PC-9 (cell line): ENCODE data around the gene ATOH8. TPM values are rescaled to one million over a fixed set of nuclear protein-coding genes. Genes with fewer than 3 reads are reported as not detected.

Source experiments
- BruUV-seq: library from RNA; stranded (reverse); fragments of 400-500 nt; replicated peaks from 2 replicates; lab custom pipeline; 2021; lab: Mats Ljungman, UMichigan
- CTCF ChIA-PET: fragments of 300-600 bp; sonication (Branson Sonifier 250); formaldehyde crosslinking; loops from one replicate; lab custom pipeline; 2022; ENCODE audit warnings: antibody characterized with exemption; lab: Charles Lee
- POLR2A ChIA-PET: fragments of 300-600 bp; sonication (Branson Sonifier 250); formaldehyde crosslinking; loops from one replicate; lab custom pipeline; 2022; ENCODE audit warnings: antibody characterized with exemption; ENCODE audit not compliant: unreplicated experiment; lab: Charles Lee
- DNase-seq, 2 experiments: peaks; one replicate each; pipeline versions ENCODE4 v3.0.0 to v3.0.0-alpha.2; 2015 to 2022; ENCODE audit warnings: mixed read lengths in 1 of 2
- H2AFZ ChIP-seq: fragments of 200-600 bp; sonication (generic); 2 replicates; pipeline ENCODE4 v1.8.1; 2017; ENCODE audit warnings: antibody characterized with exemption
- H3F3A ChIP-seq: fragments of 200-600 bp; sonication (generic); 2 replicates; pipeline ENCODE4 v1.8.1; 2017; ENCODE audit warnings: antibody characterized with exemption, mild to moderate bottlenecking, low read depth; ENCODE audit not compliant: insufficient read depth
- H3K27ac ChIP-seq: fragments of 200-600 bp; sonication (generic); 2 replicates; pipeline ENCODE4 v1.6.1; 2016; ENCODE audit warnings: mixed run types
- H3K27me3 ChIP-seq: fragments of 200-600 bp; sonication (generic); 2 replicates; pipeline ENCODE4 v1.6.1; 2016; ENCODE audit warnings: low read depth, mixed run types; ENCODE audit not compliant: insufficient read depth
- H3K36me3 ChIP-seq: fragments of 200-600 bp; sonication (generic); 2 replicates; pipeline ENCODE4 v1.6.1; 2016; ENCODE audit warnings: low read depth, mixed run types
- H3K4me1 ChIP-seq: fragments of 200-600 bp; sonication (generic); replicated peaks from 2 replicates; pipeline ENCODE4 v1.6.1; 2016; ENCODE audit warnings: mixed run types; ENCODE audit not compliant: insufficient read depth
- H3K4me2 ChIP-seq: fragments of 200-600 bp; sonication (generic); 2 replicates; pipeline ENCODE4 v1.6.1; 2017; ENCODE audit warnings: mixed run types
- H3K4me3 ChIP-seq: fragments of 200-600 bp; sonication (generic); 2 replicates; pipeline ENCODE4 v1.6.1; 2016; ENCODE audit warnings: mixed run types
- H3K79me2 ChIP-seq: fragments of 200-600 bp; sonication (generic); 2 replicates; pipeline ENCODE4 v1.6.1; 2017; ENCODE audit warnings: low read depth, mixed run types
- H3K9me2 ChIP-seq: fragments of 200-600 bp; sonication (generic); 2 replicates; pipeline ENCODE4 v1.8.1; 2017; ENCODE audit warnings: mild to moderate bottlenecking; ENCODE audit not compliant: insufficient read depth
- H3K9me3 ChIP-seq: fragments of 200-600 bp; sonication (generic); 2 replicates; pipeline ENCODE4 v1.8.1; 2016; ENCODE audit warnings: low read depth; ENCODE audit not compliant: insufficient read depth
- H4K20me1 ChIP-seq: fragments of 200-600 bp; sonication (generic); 2 replicates; pipeline ENCODE4 v1.8.1; 2017; ENCODE audit not compliant: insufficient read depth
- EZH2 ChIP-seq: fragments of 200-600 bp; sonication (generic); IDR thresholded peaks from 2 replicates; pipeline ENCODE4 v1.8.0; 2017; ENCODE audit warnings: antibody characterized with exemption, low read depth
- intact Hi-C: fragments of 100-400 bp; cut with micrococcal nuclease; formaldehyde crosslinking; loops from one replicate; pipeline ENCODE4 v1.10.0; 2022; ENCODE audit not compliant: unreplicated experiment
- total RNA-seq: library from RNA; stranded (reverse); gene quantifications from 2 replicates; pipeline ENCODE4 v1.2.3, GENCODE V29; 2021
- TF ChIP-seq, protein P1 (sequence below): fragments of 200-600 bp; sonication (generic); conservative IDR thresholded peaks from 2 replicates; pipeline ENCODE4 v1.6.1; 2017; ENCODE audit warnings: mixed run types, antibody characterized with exemption, mild to moderate bottlenecking, moderate library complexity

ATOH8 gene
- total RNA-seq, 1 experiment from 2014 or later = not detected

DNA sequence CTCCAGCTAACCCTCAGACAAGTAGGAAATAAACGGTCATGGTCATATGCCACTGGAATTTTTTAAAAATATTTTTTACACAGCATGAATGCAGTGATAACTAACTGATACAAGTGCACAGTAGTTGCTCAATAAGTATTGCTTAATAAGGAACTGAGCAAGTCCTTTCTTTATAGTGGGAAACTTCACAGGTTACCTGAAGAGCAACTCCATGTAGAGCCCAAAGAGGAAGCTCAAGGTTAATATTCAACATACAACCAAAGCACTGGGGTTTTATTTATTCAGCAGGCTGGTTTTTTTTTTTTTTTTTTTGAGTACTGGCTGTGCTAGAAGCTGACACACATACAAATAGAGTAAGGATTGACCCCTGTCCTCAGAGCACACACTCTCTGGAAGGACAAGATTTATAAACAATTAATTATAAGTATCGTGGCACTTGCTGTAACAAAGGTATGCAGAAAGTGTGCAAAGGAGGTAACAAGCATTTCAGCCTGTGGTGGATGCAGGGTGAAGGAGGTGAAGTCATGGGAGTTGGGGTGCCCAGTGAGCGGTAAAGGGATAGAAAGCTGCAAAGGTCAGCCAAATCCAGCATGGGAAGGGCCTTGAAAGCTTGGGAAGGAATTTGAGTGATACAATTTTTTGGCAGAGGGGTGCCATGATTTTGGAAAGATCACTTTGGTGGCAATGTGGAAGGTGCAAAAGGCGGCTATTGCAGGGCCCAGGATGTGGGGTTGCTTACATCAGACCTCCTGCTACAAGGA lies 52.7 kb downstream of the ATOH8 start:
- ChIA-PET CTCF (interaction anchor here (0.6 kb wide), 1 partner anchor 16 kb away, joined by 13 read pairs; no protein-coding TSS in a partner anchor), POLR2A (no interaction called here)
- Histone ChIP-seq H3K9me2 (no peaks in the 10 kb centered on the region), H3F3A (0 out of 2 replicates have a peak, but pooled peaks cover 5% of the 10 kb centered on the region), H3K9me3 (no peaks in the 10 kb centered on the region), H2AFZ (no peak overlapping the region), H3K27ac (no peak overlapping the region), H3K36me3 (no peaks in the 10 kb centered on the region), H3K4me3 (no peak overlapping the region), H3K27me3 (no peaks in the 10 kb centered on the region), H3K79me2 (no peaks in the 10 kb centered on the region), H4K20me1 (no peaks in the 10 kb centered on the region), H3K4me2 (no peak overlapping the region), H3K4me1 (no peaks in the 10 kb centered on the region)
- peak in 1 of 2 experiments; percentile 42 for DNase-seq
- TF ChIP-seq EZH2 = no peak
- TF ChIP-seq, protein P1, sequence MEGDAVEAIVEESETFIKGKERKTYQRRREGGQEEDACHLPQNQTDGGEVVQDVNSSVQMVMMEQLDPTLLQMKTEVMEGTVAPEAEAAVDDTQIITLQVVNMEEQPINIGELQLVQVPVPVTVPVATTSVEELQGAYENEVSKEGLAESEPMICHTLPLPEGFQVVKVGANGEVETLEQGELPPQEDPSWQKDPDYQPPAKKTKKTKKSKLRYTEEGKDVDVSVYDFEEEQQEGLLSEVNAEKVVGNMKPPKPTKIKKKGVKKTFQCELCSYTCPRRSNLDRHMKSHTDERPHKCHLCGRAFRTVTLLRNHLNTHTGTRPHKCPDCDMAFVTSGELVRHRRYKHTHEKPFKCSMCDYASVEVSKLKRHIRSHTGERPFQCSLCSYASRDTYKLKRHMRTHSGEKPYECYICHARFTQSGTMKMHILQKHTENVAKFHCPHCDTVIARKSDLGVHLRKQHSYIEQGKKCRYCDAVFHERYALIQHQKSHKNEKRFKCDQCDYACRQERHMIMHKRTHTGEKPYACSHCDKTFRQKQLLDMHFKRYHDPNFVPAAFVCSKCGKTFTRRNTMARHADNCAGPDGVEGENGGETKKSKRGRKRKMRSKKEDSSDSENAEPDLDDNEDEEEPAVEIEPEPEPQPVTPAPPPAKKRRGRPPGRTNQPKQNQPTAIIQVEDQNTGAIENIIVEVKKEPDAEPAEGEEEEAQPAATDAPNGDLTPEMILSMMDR = no peak
- no TSS peak for BruUV-seq
- intact Hi-C loops = no loop called here

DNA sequence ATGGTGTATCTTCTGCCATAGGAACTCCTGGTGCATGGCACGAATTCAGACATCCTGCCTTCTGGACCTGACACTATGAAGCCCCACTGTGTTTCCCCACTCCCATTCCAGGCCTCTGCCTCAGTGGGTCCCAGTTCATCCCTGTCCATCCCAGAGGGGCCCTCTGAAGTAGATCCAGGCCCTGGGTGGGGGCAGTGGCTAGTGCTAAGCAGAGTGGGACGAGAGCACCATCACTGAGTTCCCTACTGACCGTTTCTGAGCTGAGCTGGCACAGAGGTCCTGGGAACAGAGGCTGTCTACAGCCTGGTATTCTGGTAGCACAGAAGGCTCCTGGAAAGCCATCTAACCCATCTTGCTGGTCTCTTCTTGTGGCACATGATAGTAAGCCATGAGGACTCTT lies 54.0 kb downstream of the ATOH8 start:
- no peak overlapping the region for H2AFZ ChIP-seq
- no TSS peak for BruUV-seq
- CTCF ChIA-PET = interaction anchor here (0.6 kb wide), 1 partner anchor 191 kb away, joined by 11 read pairs; no protein-coding TSS in a partner anchor
- H3K9me2 ChIP-seq = no peaks in the 10 kb centered on the region
- H3K9me3 ChIP-seq = no peaks in the 10 kb centered on the region
- H3K4me2 ChIP-seq = no peak overlapping the region
- no peaks in the 10 kb centered on the region for H3K79me2 ChIP-seq
- no peak for DNase-seq
- no peaks in the 10 kb centered on the region for H3K27me3 ChIP-seq
- no peaks in the 10 kb centered on the region for H3K4me1 ChIP-seq
- no peaks in the 10 kb centered on the region for H4K20me1 ChIP-seq
- POLR2A ChIA-PET = no interaction called here
- H3K4me3 ChIP-seq = no peak overlapping the region
- H3K27ac ChIP-seq = no peak overlapping the region
- H3K36me3 ChIP-seq = no peaks in the 10 kb centered on the region
- TF ChIP-seq, protein P1 = no peak
- TF ChIP-seq EZH2 = no peak
- intact Hi-C loops = no loop called here
- H3F3A ChIP-seq = 0 out of 2 replicates have a peak, but pooled peaks cover 5% of the 10 kb centered on the region

DNA sequence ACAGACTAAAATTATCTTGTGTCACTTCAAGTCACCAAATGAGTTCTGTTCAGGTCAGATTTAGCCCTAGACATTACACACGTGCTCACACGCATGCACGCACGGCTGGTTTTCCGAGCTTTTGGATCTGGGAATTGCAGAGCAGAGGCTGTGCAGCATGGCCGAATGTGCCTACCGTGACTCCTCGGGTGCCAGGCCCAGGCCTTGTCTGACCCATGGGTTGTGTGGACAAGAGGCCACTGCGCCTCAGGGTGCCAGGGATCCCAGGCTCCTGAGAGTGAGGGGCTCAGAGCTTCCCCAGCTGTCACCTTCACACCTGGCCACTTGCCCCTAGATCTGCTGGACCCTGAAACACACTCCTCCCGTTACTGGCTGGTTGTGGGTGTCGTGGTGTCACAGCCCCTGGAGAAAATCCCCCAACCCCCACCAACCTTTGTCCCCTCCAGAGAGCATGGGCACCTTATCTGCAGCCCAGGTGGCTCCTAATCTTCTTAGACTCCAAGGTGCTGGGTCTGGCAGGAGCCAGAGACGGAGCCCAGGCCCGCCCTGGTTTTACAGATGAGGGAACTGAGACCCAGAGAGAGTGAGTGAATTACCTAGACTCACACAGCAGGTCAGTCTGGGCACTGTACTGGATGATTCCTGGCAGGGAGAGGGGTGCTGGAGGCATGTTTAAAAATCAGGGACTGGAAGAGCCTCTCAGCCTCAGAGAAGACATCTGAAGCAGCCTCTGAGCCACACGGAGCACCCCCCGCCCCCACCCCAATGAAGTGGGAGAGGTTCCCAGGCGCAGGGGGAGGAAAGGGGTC lies 56.8 kb downstream of the ATOH8 start:
- H3K79me2 ChIP-seq = no peaks in the 10 kb centered on the region
- no peaks in the 10 kb centered on the region for H3K36me3 ChIP-seq
- no peak for DNase-seq
- no TSS peak for BruUV-seq
- no peaks in the 10 kb centered on the region for H3K4me1 ChIP-seq
- intact Hi-C loops = no loop called here
- ChIA-PET POLR2A (no interaction called here), CTCF (no interaction called here)
- H3K9me2 ChIP-seq = no peaks in the 10 kb centered on the region
- no peak overlapping the region for H3K4me2 ChIP-seq
- no peak overlapping the region for H3K4me3 ChIP-seq
- H3K9me3 ChIP-seq = no peaks in the 10 kb centered on the region
- 0 out of 2 replicates have a peak, but pooled peaks cover 5% of the 10 kb centered on the region for H3F3A ChIP-seq
- TF ChIP-seq, protein P1 = no peak
- TF ChIP-seq EZH2 = no peak
- no peak overlapping the region for H3K27ac ChIP-seq
- H2AFZ ChIP-seq = no peak overlapping the region
- H4K20me1 ChIP-seq = no peaks in the 10 kb centered on the region
- no peaks in the 10 kb centered on the region for H3K27me3 ChIP-seq
